ENCODE measurements around the gene FOXN3. TPM values are rescaled to one million over a fixed set of nuclear protein-coding genes. Genes with fewer than 3 reads are reported as not detected.

The FOXN3 gene
- total RNA-seq, 2 experiments from 2014 or later: 124 to 127 TPM

DNA sequence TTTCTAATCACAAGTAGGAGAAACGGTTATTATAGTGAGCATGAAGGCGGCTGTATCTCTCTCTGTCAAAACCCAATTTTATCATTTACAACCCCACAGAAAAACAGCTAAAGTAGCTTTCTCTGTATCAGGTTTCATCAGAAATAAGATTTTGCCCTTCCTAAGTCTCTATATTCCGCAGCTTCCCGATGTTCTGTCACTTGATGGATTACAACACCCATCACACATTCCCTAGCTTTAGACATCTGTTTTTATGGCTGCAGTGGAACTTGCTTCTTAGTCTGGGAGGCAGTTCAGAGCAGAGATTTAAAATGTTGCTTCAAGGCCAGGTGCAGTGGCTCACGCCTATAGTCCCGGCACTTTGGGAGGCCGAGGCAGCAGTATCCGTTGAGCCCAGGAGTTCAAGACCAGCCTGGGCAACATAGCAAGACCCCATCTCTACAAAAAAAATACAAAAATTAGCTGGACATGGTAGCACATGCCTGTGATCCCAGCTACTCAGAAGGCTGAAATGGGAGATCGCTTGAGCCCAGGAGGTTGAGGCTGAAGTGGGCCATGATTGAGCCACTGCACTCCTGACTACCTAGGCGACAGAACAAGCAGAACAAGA, 27.6 kb upstream of the FOXN3 start:
- TF ChIP-seq, protein P1, sequence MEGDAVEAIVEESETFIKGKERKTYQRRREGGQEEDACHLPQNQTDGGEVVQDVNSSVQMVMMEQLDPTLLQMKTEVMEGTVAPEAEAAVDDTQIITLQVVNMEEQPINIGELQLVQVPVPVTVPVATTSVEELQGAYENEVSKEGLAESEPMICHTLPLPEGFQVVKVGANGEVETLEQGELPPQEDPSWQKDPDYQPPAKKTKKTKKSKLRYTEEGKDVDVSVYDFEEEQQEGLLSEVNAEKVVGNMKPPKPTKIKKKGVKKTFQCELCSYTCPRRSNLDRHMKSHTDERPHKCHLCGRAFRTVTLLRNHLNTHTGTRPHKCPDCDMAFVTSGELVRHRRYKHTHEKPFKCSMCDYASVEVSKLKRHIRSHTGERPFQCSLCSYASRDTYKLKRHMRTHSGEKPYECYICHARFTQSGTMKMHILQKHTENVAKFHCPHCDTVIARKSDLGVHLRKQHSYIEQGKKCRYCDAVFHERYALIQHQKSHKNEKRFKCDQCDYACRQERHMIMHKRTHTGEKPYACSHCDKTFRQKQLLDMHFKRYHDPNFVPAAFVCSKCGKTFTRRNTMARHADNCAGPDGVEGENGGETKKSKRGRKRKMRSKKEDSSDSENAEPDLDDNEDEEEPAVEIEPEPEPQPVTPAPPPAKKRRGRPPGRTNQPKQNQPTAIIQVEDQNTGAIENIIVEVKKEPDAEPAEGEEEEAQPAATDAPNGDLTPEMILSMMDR (IDR thresholded peaks at IDR 0.05): no peak
- Histone ChIP-seq H3K27me3 (ENCODE audit: control insufficient read depth in 1 of 2, insufficient read depth in 2 of 2, low read length in 2 of 2) (no peaks in the 10 kb centered on the region), H3K27ac (ENCODE audit: low read depth in 1 of 2, low read length in 2 of 2) (peak overlapping the region in 1 of 2 donors; percentile 10), H3K4me3 (ENCODE audit: low read length) (no peak overlapping the region), H3K36me3 (ENCODE audit: insufficient read depth, low read length) (peaks cover 3% of the 10 kb centered on the region), H3K9me3 (ENCODE audit: control insufficient read depth in 1 of 2, insufficient read depth in 1 of 2, low read length in 2 of 2) (no peaks in the 10 kb centered on the region), H3K4me1 (ENCODE audit: insufficient read depth, low read length) (peaks cover 37% of the 10 kb centered on the region)
- DNase-seq: no peak
- Mint-ChIP-seq H3K27ac (peak overlapping the region; percentile 84), H3K27me3 (no peaks in the 10 kb centered on the region), H3K4me3 (peak overlapping the region; percentile 60), H3K36me3 (ENCODE audit: low read depth) (peaks cover 16% of the 10 kb centered on the region), H3K9me3 (no peaks in the 10 kb centered on the region), H3K4me1 (ENCODE audit: low read depth) (peaks cover 87% of the 10 kb centered on the region)
- no peak for ATAC-seq (ENCODE audit: poor library complexity)
- ChIA-PET POLR2A (interaction anchor here (0.6 kb wide), 1 partner anchor 14 kb away, joined by 3 read pairs; no protein-coding TSS in a partner anchor), CTCF (interaction anchor here (1.4 kb wide), 1 partner anchor 79 kb away, joined by 3 read pairs; no protein-coding TSS in a partner anchor)
- intact Hi-C loops (cut with DNase I, micrococcal nuclease): no loop called here

DNA sequence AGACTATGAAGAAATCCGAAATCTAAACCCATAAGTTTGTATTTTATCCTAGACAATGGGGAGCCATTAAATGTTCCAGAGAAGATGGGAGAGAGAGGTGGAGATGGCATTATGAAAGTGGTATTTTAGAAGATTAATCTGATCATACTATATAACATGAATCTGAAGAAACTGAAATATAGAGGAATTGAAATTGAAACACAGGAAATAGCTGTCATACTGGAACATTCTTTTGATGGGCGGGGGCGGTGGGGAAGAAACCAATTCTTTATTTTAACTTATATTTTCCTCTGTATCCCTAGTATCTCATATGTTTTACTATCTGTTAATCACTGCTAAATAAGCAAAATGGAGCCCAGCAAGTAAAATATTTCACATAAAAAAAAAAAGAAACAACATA, 27.0 kb upstream of the FOXN3 start:
- TF ChIP-seq, protein P1 (IDR thresholded peaks at IDR 0.05): no peak
- H3K27ac ChIP-seq (ENCODE audit: low read depth in 1 of 2, low read length in 2 of 2): peak overlapping the region in 1 of 2 donors; percentile 10
- no peaks in the 10 kb centered on the region for H3K27me3 ChIP-seq (ENCODE audit: control insufficient read depth in 1 of 2, insufficient read depth in 2 of 2, low read length in 2 of 2)
- POLR2A ChIA-PET: interaction anchor here (0.6 kb wide), 1 partner anchor 14 kb away, joined by 3 read pairs; no protein-coding TSS in a partner anchor
- peaks cover 5% of the 10 kb centered on the region for H3K36me3 ChIP-seq (ENCODE audit: insufficient read depth, low read length)
- peak overlapping the region; percentile 84 for H3K27ac Mint-ChIP-seq
- ATAC-seq (ENCODE audit: poor library complexity): no peak
- H3K4me3 Mint-ChIP-seq: peak overlapping the region; percentile 60
- CTCF ChIA-PET: interaction anchor here (0.8 to 1.4 kb wide), 2 partner anchors 79 to 168 kb away, joined by 3 read pairs; no protein-coding TSS in a partner anchor
- no peaks in the 10 kb centered on the region for H3K27me3 Mint-ChIP-seq
- H3K4me1 Mint-ChIP-seq (ENCODE audit: low read depth): peaks cover 84% of the 10 kb centered on the region
- H3K4me3 ChIP-seq (ENCODE audit: low read length): no peak overlapping the region
- H3K36me3 Mint-ChIP-seq (ENCODE audit: low read depth): peaks cover 16% of the 10 kb centered on the region
- intact Hi-C loops (cut with DNase I, micrococcal nuclease): no loop called here
- no peaks in the 10 kb centered on the region for H3K9me3 Mint-ChIP-seq
- peaks cover 37% of the 10 kb centered on the region for H3K4me1 ChIP-seq (ENCODE audit: insufficient read depth, low read length)
- H3K9me3 ChIP-seq (ENCODE audit: control insufficient read depth in 1 of 2, insufficient read depth in 1 of 2, low read length in 2 of 2): no peaks in the 10 kb centered on the region
- DNase-seq: peak in 2 of 14 experiments; percentile 36 to 39

DNA sequence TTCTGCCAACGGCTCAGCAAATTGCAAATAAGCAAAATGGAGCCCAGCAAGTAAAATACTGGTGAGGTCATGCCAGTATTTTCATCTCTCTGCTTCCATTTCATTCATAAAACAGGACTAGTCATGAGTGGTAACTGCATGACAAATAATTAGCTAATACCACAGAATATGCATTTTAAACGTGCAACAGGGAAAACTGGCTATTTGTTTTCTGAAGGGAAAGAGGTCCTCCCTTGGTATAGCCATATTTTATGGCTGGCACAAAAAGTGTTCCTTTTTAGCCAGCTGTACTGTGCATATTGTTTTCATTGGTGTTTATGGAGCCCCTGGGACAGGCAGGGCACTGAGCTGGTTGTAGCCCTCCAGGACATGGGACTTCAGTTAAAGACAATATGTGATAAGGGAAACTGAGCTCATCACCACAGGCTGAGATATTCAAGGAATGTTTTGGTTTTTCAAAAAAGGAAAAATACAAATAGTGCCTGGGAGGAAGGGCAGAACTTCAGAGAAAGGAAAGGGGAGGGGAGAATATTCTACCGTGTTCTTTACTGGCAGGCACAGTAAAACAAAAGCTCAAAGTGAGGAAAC, 26.1 kb upstream of the FOXN3 start:
- ATAC-seq (ENCODE audit: poor library complexity) (no peak), DNase-seq (no peak)
- no peaks in the 10 kb centered on the region for H3K9me3 Mint-ChIP-seq
- peaks cover 31% of the 10 kb centered on the region for H3K4me1 ChIP-seq (ENCODE audit: insufficient read depth, low read length)
- intact Hi-C loops (cut with DNase I, micrococcal nuclease): no loop called here
- no peaks in the 10 kb centered on the region for H3K27me3 Mint-ChIP-seq
- ChIA-PET CTCF (interaction anchor here (0.8 to 1.4 kb wide), 2 partner anchors 78 to 169 kb away, joined by 3 read pairs; no protein-coding TSS in a partner anchor), POLR2A (interaction anchor here (0.9 kb wide), 1 partner anchor 13 kb away, joined by 3 read pairs; no protein-coding TSS in a partner anchor)
- no peaks in the 10 kb centered on the region for H3K9me3 ChIP-seq (ENCODE audit: control insufficient read depth in 1 of 2, insufficient read depth in 1 of 2, low read length in 2 of 2)
- H3K27me3 ChIP-seq (ENCODE audit: control insufficient read depth in 1 of 2, insufficient read depth in 2 of 2, low read length in 2 of 2): no peaks in the 10 kb centered on the region
- peak overlapping the region; percentile 84 for H3K27ac Mint-ChIP-seq
- peak overlapping the region; percentile 56 for H3K4me3 Mint-ChIP-seq
- H3K27ac ChIP-seq (ENCODE audit: low read depth in 1 of 2, low read length in 2 of 2): no peak overlapping the region
- H3K4me1 Mint-ChIP-seq (ENCODE audit: low read depth): peaks cover 79% of the 10 kb centered on the region
- peaks cover 5% of the 10 kb centered on the region for H3K36me3 ChIP-seq (ENCODE audit: insufficient read depth, low read length)
- no peak overlapping the region for H3K4me3 ChIP-seq (ENCODE audit: low read length)
- TF ChIP-seq, protein P1 (IDR thresholded peaks at IDR 0.05): no peak
- H3K36me3 Mint-ChIP-seq (ENCODE audit: low read depth): peaks cover 16% of the 10 kb centered on the region
